NCI-H2081 treated with DMSO at 0.1 percent for 48 hours (cell line): Measurements from ENCODE around the gene RGCC.
"Not testable (repeated sequence)": the region's sequence is repeated elsewhere in the genome, so short reads cannot be mapped to it uniquely, and the experiment has no call there.

Experiments
- DNase-seq: peaks from one replicate; lab custom pipeline; 2025; lab: John Stamatoyannopoulos, UW

The RGCC gene, protein sequence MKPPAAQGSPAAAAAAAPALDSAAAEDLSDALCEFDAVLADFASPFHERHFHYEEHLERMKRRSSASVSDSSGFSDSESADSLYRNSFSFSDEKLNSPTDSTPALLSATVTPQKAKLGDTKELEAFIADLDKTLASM

DNA sequence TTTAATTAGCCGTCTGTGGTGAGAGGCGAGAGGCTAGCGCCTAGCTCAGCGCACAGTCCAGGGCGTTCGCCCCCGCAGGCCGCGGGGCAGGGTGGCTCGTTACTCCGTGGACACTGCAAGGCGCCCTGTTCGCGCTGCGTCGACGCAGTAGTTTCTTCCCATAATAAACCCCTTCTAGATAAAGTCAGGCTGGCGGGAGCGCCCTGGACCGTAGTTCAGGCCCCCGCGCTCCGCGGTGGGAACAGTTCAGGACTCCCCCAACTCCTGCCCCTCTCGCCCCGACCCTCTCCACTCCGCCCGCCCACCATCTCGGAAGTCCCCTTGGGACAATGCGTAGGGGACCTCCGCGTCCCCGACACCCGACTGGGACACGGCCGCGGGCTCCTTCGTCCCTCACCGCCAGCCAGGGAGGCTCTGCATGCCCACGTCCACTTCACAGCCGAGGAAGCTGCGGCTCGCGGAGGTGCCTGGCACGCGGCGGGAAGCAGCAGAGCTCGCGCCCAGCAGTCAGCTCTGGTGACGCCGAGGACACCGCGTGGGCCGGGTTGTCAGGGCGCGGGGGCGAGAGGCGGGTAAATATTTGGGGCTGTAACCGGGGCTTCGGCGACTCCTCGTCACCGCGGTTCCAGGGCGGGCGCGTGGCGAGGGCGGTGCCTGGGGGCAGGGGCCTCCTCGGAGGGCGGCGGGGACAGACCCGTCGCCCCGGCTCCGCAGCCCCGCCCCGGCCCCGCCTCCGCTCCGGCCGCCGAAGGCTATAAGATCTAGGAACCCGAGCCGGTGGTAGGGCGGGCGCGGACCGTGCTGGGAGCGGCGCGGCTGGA lies at the start of gene RGCC:
Gene RGCC (plus strand): TSS at position 783 of the 821 bp plus-strand sequence. CDS start 158 bp downstream, outside the sequence.
- DNase-seq, result no peak

DNA sequence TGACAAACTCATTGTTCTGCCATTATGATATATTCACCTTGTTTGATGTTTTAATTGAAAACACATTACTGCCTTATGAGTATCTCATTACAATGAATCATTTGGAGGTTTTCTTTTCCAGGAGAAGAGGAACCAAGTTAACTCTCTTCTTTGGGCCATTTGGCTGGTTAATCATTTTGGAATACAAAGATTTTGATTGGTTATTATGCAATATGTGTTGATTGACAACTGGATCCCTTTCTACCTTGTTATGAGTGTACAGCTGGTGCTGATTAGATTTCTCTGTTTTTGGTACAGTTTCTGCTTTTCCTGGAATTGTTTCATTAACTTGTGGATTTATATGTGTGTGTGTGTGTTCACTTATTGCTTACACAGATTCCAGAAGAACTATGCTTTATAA lies 49.2 kb upstream of the RGCC start:
- DNase-seq, result no peak

DNA sequence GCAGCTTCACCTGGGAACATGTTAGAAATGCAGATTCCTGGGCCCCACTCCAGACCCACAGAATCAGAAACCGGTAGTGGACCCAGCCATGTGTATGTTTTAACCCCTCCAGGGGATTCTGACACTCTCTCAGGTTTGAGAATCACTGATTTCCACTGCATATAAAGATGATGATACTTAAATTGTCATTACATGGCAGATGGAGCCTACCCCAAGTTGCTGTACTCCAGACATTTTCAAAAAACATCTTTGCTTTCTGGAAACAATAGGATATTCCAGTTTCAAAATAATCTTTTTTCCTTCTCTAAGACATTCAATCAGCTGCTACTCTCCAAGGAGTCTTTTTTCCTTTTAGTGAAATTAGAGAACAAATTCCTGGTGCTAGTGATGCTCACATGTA lies 48.6 kb upstream of the RGCC start:
- DNase-seq, result no peak

DNA sequence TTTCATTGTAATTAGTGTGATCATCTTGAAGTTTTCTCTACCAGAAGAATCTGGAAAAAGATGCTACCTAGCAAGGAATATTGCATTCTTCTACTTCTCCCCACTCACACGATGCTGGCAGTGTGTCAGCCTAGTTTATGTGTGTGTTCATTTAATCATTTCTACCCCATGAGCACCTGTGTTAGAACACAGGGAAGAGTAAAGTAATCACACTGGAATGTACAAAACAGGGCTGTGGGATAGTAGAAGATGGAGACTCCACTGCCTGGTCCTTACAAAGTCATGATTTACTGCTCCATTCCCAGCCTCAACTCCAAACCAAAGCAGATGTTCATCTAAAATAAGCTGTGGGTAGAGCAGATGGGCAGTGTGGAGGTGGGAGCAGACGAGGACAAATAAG lies 47.7 kb upstream of the RGCC start:
- no peak for DNase-seq

DNA sequence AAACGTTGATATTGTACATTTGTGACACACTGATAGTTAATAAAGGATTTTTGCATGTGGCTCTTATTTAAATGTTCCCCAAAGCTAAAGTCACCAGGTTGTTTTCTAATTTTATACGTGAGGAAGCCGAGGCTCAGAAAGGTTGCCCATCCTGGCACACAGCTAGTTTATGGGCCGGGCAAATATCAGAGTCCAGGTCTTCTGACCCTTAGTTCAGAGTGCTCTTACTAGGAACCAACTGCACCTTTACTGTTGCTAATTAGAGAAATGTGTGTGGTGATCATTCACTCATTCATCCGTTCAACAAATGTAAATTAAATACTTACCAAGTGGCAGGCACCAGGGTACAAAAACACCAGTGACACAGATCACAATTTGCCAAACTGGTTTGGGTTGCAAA lies 46.3 kb upstream of the RGCC start:
- no peak for DNase-seq

DNA sequence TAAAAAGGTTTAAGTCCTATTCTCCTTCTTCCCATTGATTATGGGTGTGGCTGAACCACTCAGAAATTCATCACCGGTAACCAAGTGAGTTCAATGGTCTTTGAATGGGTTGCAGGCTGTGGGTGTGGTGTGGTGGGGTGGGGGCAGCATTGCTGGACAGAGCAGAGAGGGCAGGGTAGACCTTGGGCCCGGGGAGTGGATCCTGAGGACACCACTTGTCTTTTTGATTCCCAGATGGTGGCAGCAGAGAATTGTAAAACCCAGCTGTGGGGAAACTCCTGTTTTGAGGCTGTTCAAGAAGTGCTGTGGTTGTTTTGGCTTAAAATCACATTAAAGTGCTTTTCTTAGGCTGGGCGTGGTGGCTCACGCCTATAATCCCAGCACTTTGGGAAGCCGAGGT lies 45.8 kb upstream of the RGCC start:
- DNase-seq, result no peak

DNA sequence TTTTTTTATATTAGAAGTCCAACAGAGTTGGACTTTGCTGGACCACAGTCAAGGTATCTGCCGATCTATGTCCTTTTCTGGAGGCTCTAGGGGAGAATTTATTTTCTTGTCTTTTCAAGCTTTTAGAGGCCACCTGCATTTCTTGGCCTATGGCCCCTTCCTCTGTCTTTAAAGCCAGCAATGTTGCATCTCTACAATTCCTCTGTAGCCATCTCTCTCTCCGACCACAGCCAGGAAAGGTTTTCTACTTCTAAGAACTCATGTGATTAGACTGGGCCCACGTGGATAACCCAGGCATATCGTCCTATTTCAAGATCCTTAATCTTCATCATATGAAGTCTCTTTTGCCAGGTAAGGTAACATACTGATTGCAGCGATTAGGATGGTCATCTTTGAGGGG lies 43.5 kb upstream of the RGCC start:
- no peak for DNase-seq

DNA sequence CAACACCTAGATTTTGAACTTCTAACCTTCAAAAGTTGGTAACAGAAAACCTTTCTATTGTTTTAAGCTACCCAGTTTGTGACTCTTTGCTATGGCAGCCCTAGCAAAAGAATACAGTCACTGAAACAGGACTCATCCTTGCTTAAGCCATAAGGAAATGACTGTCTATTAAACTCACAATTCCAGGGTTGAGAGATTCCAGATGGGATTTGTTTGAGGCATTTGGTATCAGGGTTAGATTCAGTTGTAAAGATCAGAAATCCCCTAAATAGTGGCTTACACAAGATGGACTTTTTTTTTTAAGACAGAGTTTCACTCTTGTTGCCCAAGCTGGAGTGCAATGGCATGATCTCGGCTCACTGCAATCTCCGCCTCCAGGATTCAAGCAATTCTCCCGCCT lies 41.1 kb upstream of the RGCC start:
- no peak for DNase-seq

DNA sequence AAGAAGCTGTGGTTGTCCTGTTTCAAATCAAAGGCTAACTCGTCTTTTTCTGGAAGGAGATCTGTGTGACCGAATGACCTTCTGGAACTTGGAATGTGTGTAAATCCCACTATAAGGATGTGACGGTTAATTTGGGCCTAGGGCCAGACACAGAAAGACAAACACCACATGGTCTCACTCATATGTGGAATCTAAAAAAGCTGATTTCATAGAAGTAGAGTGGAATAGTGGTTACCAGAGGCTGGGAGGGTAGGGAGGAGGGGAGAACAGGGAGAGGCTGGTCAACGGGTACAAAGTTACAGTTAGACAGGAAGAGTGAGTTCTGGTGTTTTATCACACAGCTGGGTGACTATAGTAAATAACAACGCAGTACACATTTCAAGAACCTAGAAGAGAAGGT lies 39.3 kb upstream of the RGCC start:
- no peak for DNase-seq

DNA sequence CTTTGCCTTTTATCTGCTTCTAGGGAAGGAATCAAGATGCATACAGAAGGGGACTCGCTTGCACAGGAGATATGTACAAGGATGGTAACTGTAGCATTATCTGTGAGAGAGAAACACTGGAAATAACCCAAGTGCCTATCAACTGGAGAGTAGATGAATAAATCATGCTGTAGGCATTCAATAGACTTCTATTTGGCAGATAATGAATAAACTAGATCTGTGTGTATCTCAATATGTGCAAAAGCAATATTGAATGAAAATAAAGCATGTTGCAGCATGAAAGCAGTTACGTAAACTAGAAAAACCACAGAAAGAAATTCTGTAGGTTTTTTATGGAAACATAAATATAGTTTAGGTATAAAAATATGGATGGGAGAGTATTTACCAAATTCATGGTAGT lies 38.6 kb upstream of the RGCC start:
- DNase-seq, result no peak

DNA sequence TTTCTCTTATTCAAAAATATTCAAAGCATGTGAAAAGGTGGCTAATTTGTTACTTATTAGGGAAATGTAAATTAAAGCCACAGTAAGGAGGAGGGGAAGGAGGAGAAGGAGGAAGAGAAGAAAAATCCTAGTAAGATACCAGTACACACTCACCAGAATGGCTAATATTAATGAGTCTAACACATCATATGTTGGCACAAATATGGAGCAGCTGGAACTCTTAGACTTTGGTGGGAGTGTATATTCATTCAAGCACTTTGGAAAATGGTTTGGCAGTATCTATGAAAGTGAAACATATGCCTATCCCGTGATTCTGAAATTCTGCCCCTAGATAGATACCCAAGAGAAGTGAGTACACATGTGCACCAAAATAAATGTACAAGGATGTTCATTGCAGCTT lies 38.1 kb upstream of the RGCC start:
- DNase-seq, result no peak

DNA sequence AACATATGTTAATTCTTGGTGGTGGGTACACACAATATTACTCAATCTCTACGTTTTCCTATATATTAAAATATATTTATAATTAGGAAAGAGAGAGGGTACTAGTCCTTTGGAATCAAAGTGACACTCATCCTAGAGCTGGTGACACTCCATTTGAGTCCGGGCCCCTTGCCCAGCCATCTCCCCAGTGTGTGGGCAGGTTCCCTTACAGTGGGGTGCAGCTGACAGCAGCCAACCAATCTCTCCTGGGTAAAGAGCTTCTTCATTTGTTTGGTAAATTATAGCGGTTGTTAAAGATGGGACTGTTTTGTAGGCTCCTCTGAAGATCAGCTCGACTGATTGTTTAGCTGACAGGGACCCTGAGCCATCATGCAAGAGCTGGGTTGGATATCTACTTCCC lies 37.2 kb upstream of the RGCC start:
- DNase-seq, result no peak

DNA sequence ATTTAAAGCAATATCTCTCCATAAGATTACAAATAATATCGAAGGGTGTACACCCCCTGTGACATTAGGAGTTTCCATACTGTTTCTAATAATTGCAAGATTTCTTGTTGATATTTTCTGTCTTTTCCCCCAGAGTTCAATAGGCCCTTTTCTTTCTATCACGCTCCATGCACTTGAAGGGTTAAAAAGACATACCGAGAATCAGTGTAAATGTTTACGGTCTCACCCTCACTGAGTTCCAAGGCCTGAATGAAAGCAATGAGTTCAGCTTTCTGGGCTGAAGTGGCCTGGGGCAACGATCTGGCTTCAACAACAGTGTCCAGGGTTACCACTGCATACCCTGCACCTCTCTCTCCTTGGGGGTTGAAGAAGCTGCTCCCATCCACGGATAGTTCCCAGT lies 36.0 kb upstream of the RGCC start:
- DNase-seq, result not testable (repeated sequence)

DNA sequence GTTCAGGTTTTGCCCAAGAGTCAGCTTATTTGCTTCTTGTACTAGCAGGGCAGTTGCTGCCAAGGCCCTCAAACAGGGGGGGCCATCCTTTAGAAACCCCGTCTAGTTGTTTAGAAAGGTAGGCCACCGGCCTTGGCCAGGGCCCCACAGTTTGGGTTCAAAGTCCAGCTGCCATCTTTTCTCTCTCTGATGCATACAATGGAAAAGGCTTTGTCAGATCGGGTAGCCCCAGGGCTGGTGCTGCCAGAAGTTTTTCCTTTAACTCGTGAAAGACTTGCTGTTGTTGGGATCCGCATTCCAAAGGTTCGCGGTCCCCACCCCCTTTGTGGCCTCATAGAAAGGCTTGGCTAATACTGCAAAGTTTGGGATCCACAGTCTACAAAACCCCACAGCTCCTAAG lies 35.4 kb upstream of the RGCC start:
- not testable (repeated sequence) for DNase-seq

DNA sequence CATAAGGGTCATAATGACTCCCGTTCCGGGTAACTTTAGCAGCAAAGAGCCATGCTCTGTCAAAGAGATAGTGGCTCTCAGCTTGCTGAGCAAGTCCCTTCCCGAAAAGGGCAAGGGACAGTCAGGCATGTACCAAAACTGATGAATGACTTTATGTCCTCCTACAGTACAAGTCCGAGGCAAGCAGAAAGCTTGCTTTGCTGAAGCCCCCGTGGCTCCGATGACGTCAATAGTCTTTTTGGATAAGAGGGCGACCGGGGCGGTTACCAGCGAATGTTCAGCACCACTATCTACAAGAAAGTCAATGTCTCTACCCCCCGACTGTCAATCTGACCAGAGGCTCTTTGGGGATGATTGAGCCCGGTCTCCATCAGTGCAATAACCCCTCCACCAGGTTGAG lies 34.1 kb upstream of the RGCC start:
- not testable (repeated sequence) for DNase-seq

DNA sequence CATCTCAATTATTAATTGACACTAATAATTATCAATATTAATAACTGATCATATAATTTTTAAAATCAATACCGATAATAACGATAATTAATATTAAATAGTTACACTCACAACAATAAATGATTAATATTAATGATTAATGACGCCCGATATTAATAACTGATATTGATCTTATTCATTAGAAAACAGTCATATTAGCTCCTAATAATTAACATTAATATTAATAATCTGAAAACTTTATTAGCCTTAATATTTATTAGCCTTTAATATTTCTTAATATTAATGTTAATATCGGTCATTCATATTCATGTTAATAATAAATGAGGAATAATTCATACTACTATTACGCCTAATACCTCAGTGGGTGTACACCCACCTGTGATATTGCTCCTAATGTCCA lies 32.7 kb upstream of the RGCC start:
- DNase-seq, result not testable (repeated sequence)

DNA sequence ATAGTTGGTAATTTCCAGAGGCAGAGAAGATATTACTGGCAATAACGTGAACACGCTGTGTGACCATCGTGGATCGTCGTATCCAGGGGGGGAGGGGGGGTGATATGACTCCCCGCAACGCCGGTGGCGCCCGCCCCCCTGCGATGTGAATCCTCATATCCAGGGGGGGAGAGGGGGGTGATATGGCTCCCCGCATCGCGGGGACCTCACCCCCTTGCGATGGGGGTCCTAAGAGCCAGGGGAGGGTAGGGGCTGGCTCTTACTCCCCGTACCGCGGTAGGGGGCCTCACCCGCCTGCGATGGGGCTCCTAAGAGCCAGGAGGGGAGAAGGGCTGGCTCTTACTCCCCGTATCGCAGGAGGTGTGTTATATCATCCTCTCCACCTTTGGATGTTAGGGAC lies 31.3 kb upstream of the RGCC start:
- DNase-seq, result no peak

DNA sequence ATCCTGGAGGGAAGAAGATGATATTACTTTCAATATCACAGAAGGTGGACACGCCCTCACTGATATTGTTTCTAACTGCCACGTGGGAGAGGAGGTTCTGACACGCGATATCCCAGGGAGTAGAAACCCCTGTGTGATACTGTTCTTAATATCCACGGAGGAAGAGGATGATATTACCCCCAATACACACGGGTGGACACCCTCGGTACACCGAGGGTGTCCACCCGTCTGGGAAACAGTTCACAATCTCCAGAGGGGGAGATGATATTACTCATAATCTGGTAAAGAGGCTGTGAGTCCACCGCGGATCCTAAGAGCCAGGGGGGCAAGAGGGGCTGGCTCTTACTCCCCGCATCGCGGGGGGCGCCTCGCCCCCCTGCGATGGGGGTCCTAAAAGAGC lies 29.7 kb upstream of the RGCC start:
- no peak for DNase-seq

DNA sequence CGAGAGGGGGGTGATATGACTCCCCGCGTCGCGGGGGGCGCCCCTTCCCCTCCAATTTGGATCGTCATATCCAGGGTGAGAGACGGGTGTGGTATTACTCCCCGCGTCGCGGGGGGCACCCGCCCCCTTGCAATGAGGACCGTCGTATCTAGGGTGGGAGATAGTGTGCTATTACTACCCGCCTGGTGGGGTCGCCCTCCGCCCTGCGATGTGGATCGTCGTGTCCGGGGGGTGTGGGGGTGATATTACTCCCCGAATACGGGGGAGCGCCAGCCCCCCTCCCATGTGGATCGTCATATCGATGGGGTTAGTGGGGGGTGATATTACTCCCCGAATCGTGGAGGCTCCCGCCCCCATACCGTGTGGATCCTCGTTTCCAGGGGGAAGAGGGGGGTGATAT lies 29.2 kb upstream of the RGCC start:
- DNase-seq, result no peak

DNA sequence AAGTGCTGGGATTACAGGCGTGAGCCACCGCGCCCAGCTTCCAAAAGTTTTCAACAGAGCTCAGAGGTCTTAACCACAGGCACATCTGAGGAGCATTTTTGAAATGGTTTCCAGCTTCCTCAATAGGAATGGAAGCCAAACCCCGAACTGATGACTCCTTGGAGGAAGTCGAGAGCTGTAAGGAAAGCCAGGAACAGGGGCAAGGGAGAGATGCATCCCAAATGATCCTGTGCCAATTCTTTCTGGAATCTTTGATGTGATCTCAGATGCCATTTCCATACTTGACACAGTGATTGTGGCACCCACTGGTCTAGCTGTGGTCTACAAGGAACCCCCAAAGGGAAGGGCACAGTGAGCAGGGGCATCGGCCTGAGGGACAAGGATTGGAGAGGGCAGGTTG lies 23.3 kb upstream of the RGCC start:
- DNase-seq, result not testable (repeated sequence)

DNA sequence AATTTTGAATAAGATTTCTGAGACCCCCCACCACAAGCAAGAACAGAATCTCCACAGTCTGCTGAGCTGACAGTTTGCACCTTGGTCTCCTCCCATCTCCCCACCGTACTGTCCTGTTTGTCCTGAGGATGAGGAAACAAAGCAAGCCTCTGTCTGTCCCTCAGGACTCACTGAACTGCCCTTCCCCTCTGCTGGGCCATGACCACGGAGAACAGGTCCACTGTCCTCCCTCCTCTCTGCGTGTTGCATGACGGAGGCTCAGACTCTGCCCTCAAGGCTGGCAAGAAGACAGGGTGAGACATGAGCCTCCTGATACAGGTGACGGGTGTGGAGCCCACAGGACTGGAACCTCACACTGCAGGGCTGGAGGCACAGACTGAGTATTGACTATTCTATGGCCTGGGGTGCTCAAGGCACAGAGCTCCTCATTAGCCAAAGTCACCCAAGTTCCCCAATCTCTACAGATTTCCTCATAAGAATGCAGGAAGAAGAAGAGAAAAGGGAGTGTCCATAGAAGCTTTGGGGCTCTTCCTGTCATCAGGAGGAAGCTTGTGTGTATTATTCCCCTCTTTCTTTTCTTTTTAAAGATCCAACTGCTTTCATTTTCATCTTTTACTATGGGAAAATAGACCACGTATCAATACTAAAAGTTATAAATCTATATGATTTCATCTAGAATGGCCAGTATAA lies 22.4 kb upstream of the RGCC start:
- no peak for DNase-seq

DNA sequence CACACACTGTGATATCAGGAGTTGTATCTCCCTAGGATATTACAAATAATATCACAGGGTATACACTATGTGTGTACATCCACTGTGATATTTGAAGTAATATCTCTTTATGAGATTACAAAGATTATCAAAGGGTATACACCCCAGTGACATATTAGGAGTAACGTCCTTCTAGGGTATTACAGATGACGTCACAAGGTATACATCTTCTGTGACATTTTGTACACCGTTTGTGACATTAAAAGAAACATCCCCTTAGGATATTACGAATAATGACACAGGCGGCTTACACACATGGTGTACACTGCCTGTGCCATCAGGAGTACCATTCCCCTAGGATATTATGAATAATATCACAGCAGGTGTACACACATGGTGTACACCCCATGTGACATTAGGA lies 13.4 kb upstream of the RGCC start:
- DNase-seq, result no peak

DNA sequence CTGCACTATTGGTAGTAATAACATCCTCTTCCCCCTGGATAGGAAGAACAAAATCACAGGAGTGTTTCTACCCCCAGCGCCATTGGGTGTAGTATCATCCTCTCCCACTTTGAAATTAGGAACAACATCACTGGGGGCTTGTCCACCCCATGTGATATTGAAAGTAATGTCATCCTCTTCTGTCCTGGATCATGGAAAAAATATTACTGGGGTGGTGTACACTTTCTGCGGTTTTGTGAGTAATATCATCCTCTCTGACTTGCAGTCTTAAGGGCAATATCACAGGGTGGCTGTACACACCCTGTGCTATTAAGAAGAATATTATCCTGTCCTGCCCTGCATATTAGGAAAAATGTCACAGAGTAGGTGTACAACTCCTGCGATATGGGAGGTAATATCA lies 4.9 kb upstream of the RGCC start:
- DNase-seq, result no peak
